ENCODE results near the gene TSPAN6. TPM values are rescaled to one million over a fixed set of nuclear protein-coding genes. Genes with fewer than 3 reads are reported as not detected.

TSPAN6 gene
- total and polyA plus RNA-seq, 8 donors: 9.5 to 57.1 (median 19.8) TPM; not detected in 1

GRCh38 chrX:100606753-100607152 lies 29.9 kb downstream of the TSPAN6 start:
- no peaks in the 10 kb centered on the region for H3K9me3 ChIP-seq
- no peak for TF ChIP-seq CTCF (IDR thresholded peaks at IDR 0.05)
- TF ChIP-seq EP300 (IDR thresholded peaks at IDR 0.05): no peak
- TF ChIP-seq POLR2AphosphoS5 (IDR thresholded peaks at IDR 0.05): no peak
- no peak for TF ChIP-seq POLR2A (IDR thresholded peaks at IDR 0.05)
- no peaks in the 10 kb centered on the region for H3K27me3 ChIP-seq
- no peak for DNase-seq
- H3K36me3 ChIP-seq: no peaks in the 10 kb centered on the region
- intact Hi-C loops (cut with DNase I; ENCODE audit: low total_unique reads): no loop called here
- H3K4me3 ChIP-seq: no peak overlapping the region
- no peak overlapping the region for H3K27ac ChIP-seq
- WGBS, 5 donors: 11 to 61% (median 33%) methylated on average over 1 of the region's 1 CpG
- no peaks in the 10 kb centered on the region for H3K4me1 ChIP-seq

GRCh38 chrX:100600758-100601157 lies 35.8 kb downstream of the TSPAN6 start:
- WGBS, 5 donors: 18 to 57% (median 31%) methylated on average over 1 of the region's 1 CpG
- H3K27me3 ChIP-seq: no peaks in the 10 kb centered on the region
- H3K4me1 ChIP-seq: no peaks in the 10 kb centered on the region
- no peak for DNase-seq
- H3K36me3 ChIP-seq: no peaks in the 10 kb centered on the region
- H3K4me3 ChIP-seq: no peak overlapping the region
- H3K9me3 ChIP-seq: no peaks in the 10 kb centered on the region
- TF ChIP-seq POLR2A (IDR thresholded peaks at IDR 0.05): no peak
- TF ChIP-seq POLR2AphosphoS5 (IDR thresholded peaks at IDR 0.05): no peak
- no peak for TF ChIP-seq CTCF (IDR thresholded peaks at IDR 0.05)
- TF ChIP-seq EP300 (IDR thresholded peaks at IDR 0.05): no peak
- intact Hi-C loops (cut with DNase I; ENCODE audit: low total_unique reads): no loop called here
- no peak overlapping the region for H3K27ac ChIP-seq

GRCh38 chrX:100600340-100600739 lies 36.3 kb downstream of the TSPAN6 start:
- TF ChIP-seq POLR2AphosphoS5 (IDR thresholded peaks at IDR 0.05) (no peak), CTCF (IDR thresholded peaks at IDR 0.05) (no peak), EP300 (IDR thresholded peaks at IDR 0.05) (no peak), POLR2A (IDR thresholded peaks at IDR 0.05) (no peak)
- no peak for DNase-seq
- no peak overlapping the region for H3K4me3 ChIP-seq

GRCh38 chrX:100599456-100599855 lies 37.1 kb downstream of the TSPAN6 start:
- WGBS, 5 donors: 72 to 94% (median 84%) methylated on average over 9 of the region's 9 CpGs
- Histone ChIP-seq H3K27ac (no peak overlapping the region), H3K4me3 (no peak overlapping the region), H3K9me3 (no peaks in the 10 kb centered on the region), H3K27me3 (no peaks in the 10 kb centered on the region), H3K36me3 (no peaks in the 10 kb centered on the region), H3K4me1 (no peaks in the 10 kb centered on the region)
- TF ChIP-seq EP300 (IDR thresholded peaks at IDR 0.05): no peak
- no peak for TF ChIP-seq POLR2A (IDR thresholded peaks at IDR 0.05)
- intact Hi-C loops (cut with DNase I; ENCODE audit: low total_unique reads): no loop called here
- no peak for DNase-seq

More at GRCh38 chrX:100600340-100600739, 36.3 kb downstream of the TSPAN6 start:
- Histone ChIP-seq H3K27me3 (no peaks in the 10 kb centered on the region), H3K27ac (no peak overlapping the region), H3K4me1 (no peaks in the 10 kb centered on the region), H3K9me3 (no peaks in the 10 kb centered on the region), H3K36me3 (no peaks in the 10 kb centered on the region)
- intact Hi-C loops (cut with DNase I; ENCODE audit: low total_unique reads): no loop called here

- Histone ChIP-seq H3K27ac (no peak overlapping the region), H3K36me3 (no peaks in the 10 kb centered on the region), H3K9me3 (no peaks in the 10 kb centered on the region), H3K4me1 (no peaks in the 10 kb centered on the region), H3K4me3 (no peak overlapping the region), H3K27me3 (no peaks in the 10 kb centered on the region)
- intact Hi-C loops (cut with DNase I; ENCODE audit: low total_unique reads): no loop called here
- TF ChIP-seq POLR2AphosphoS5 (IDR thresholded peaks at IDR 0.05) (no peak), EP300 (IDR thresholded peaks at IDR 0.05) (no peak), POLR2A (IDR thresholded peaks at IDR 0.05) (no peak), CTCF (IDR thresholded peaks at IDR 0.05) (no peak)
- WGBS, 5 donors: 52 to 81% (median 57%) methylated on average over 2 of the region's 2 CpGs
- DNase-seq: no peak
Observed at GRCh38 chrX:100596601-100597000, 40.0 kb downstream of the TSPAN6 start.
